GM21529 (cell line): ENCODE data around the gene UXS1.
"Not testable (repeated sequence)": the region's sequence is repeated elsewhere in the genome, so short reads cannot be mapped to it uniquely, and the experiment has no call there.

Experiments used
- ATAC-seq: cut with Tn5 transposase; IDR thresholded peaks from one replicate; pipeline ENCODE4 v1.9.1; 2021; ENCODE audit not compliant: unreplicated experiment

Gene UXS1

GRCh38 chr2:106137731-106138521 lies 56.2 kb downstream of the UXS1 start:
- no peak for ATAC-seq

- ATAC-seq, result not testable (repeated sequence)
These were observed 62.9 kb downstream of the UXS1 start for GRCh38 chr2:106131192-106131591.

- no peak for ATAC-seq
These were observed 63.7 kb downstream of the UXS1 start for GRCh38 chr2:106130251-106130998.

GRCh38 chr2:106129592-106129991 lies 64.5 kb downstream of the UXS1 start:
- no peak for ATAC-seq

- no peak for ATAC-seq
These were observed 65.0 kb downstream of the UXS1 start for GRCh38 chr2:106129150-106129549.

GRCh38 chr2:106127776-106128268 lies 66.3 kb downstream of the UXS1 start:
- no peak for ATAC-seq

GRCh38 chr2:106127282-106127771 lies 66.8 kb downstream of the UXS1 start:
- ATAC-seq, result no peak

GRCh38 chr2:106126705-106127281 lies 67.3 kb downstream of the UXS1 start:
- ATAC-seq, result no peak

DNA sequence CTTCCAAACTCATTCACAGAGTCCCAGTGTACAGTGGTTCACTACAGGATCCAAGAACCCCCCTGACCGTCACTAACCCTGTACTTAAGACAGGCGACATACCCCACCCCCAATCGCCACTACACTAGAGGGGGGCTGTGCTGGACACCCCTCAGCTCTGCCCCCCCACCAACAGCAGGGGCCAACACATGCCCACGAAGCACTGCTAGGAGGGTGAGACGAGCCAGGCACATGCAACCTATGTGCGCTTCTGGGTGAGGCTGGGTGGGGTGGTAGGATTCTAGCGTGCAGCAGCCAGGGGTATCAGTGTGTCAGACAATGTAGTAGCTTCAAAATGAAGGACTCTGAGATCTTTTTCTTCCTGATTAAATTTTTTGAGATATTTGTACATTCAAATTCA lies 67.8 kb downstream of the UXS1 start:
- ATAC-seq, result no peak

DNA sequence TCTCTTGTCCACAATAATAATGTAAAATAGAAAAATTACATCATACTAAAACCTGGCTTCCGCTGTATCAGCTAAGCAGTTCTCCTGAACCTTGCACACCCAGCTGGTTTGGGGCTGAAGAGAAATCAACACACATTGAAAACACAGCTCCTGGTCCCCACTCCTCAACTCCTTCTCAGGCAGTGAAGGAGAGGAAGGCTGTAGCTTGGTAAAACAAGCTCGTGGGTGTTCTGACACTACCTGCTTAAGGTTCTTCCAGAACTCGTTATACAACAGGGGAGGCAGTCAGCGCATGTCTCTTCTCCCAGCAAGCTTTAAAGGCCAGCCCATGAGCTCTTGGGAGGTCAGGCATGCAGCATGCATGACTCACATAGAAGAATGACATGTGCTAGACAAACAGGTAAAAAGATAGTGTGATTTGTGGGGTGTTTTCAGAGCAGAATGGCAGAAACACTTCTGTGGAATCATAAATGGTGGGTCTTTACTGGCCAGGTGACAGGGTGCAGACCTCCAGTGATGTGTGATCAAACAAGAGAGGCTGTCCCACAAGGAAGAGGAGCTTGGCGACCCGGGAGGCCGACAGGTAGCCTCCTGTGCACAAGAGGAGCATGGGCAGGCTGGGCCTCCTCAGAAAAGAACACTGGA lies 69.1 kb downstream of the UXS1 start:
- ATAC-seq, result no peak

DNA sequence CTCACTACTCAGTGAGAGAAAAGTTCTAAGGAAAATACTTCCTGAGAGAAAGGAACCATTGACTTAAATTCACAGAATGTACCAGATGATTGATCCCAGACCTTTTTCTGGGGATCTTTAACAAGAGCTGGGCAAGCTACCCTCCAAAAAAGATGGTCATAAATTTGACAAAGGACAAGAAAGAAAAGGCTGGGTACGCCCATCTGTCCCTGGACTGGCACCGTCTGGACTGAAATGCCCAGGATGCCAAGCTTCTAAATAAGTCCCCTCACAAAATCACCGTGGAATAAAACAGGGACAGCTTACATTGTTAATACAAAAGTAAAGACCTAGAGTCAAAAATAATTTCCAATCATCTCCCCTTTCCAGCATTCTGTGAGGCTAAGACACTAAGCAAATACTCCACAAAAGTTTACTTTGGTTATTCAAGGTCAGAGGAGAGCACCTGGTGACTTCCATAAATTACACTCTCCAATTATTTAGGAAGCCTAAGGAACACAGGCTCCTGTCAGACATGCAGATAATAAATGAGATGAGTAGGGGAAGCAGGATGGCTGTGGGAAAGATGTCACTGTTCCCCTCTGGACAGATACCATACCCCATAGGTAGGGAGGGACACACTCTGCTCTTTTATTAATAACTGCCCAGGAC lies 69.9 kb downstream of the UXS1 start:
- no peak for ATAC-seq

DNA sequence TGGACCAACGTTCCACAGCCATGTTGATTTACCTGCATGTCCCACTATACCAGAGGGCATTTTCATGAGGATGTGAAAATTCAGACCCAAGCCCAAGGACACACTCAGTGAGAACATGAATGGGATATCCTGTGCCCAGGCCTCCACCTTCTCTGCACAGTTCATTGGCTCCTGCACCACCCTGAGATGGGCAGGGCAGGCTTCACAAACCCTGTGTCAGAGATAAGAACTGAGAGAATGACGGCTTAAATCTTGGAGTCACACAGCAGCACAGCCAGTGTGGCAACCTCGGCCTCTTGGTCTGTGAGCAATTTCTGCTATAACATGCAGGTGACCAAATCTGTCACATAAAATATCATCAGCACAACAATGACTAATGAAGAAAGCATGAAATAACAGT lies 71.9 kb downstream of the UXS1 start:
- ATAC-seq, result no peak

DNA sequence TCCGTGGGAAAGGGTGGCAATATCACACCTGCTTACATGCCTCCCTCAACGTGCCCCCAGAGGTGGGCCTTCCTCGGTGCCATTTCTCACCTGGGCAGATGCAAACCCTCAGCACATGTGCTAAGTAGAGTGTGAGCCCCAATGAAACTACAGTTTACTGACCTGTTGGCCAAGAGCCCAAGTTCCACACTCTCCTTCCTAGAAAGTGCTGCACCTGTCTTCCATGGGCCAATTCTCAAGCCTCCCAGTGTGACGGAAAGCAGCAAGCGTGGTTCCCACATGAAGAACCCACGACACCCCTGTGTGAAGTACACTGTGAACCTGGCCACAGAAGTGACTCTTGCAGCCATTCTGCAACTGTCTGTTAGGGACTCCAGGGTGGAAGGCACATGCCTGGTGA lies 73.7 kb downstream of the UXS1 start:
- no peak for ATAC-seq

GRCh38 chr2:106119074-106119473 lies 75.0 kb downstream of the UXS1 start:
- ATAC-seq, result no peak

GRCh38 chr2:106117882-106118684 lies 76.0 kb downstream of the UXS1 start:
- no peak for ATAC-seq

DNA sequence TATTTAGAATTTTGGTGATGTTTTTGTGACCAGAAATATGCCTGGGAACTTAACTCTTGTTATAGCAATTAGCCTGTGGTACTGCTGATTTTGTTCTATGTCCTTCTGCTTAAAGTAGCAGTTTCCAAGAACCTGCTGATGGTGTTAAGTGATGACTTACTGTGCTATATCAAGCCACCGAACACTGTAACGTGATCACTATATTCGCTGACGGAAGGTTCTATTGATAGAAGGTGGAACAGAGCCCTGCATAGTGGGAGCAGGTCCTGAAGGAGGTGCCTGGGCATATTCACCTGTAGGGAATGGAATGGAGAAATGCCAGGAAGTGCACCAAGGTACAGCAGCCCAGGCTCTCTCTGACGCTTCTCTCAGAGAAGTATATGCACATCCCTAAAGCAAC lies 76.8 kb downstream of the UXS1 start:
- no peak for ATAC-seq

- no peak for ATAC-seq
These were observed 77.9 kb downstream of the UXS1 start for GRCh38 chr2:106116248-106116647.

GRCh38 chr2:106115665-106116064 lies 78.4 kb downstream of the UXS1 start:
- ATAC-seq, result no peak

GRCh38 chr2:106115250-106115649 lies 78.9 kb downstream of the UXS1 start:
- ATAC-seq, result peak; percentile 65

- ATAC-seq, result no peak
These were observed 79.9 kb downstream of the UXS1 start for GRCh38 chr2:106114166-106114565.
